NCI-H128 (cell line): ENCODE measurements around the gene ZC3H7B.

ENCODE experiments used
- DNase-seq: peaks from one replicate; lab custom pipeline; 2025; ENCODE audit not compliant: unreplicated experiment; lab: John Stamatoyannopoulos, UW

ZC3H7B gene

GRCh38 chr22:41330169-41330568 lies 28.8 kb downstream of the ZC3H7B start:
- no peak for DNase-seq

GRCh38 chr22:41332217-41332939 lies 31.1 kb downstream of the ZC3H7B start:
- no peak for DNase-seq

GRCh38 chr22:41333806-41334205 lies 32.5 kb downstream of the ZC3H7B start:
- no peak for DNase-seq

GRCh38 chr22:41334215-41334614 lies 32.9 kb downstream of the ZC3H7B start:
- DNase-seq: no peak

- no peak for DNase-seq
Observed at GRCh38 chr22:41334951-41335635, 33.8 kb downstream of the ZC3H7B start.

- DNase-seq: no peak
Observed at GRCh38 chr22:41338614-41339212, 37.4 kb downstream of the ZC3H7B start.

GRCh38 chr22:41339823-41340222 lies 38.5 kb downstream of the ZC3H7B start:
- no peak for DNase-seq

- no peak for DNase-seq
Observed at GRCh38 chr22:41340357-41340756, 39.0 kb downstream of the ZC3H7B start.

- DNase-seq: no peak
Observed at GRCh38 chr22:41341012-41341411, 39.7 kb downstream of the ZC3H7B start.

- DNase-seq: no peak
Observed at GRCh38 chr22:41341990-41342389, 40.7 kb downstream of the ZC3H7B start.

- no peak for DNase-seq
Observed at GRCh38 chr22:41343300-41343699, 42.0 kb downstream of the ZC3H7B start.

GRCh38 chr22:41343717-41344116 lies 42.4 kb downstream of the ZC3H7B start:
- DNase-seq: no peak

- no peak for DNase-seq
Observed at GRCh38 chr22:41344189-41344788, 43.0 kb downstream of the ZC3H7B start.

- no peak for DNase-seq
Observed at GRCh38 chr22:41345807-41346335, 44.5 kb downstream of the ZC3H7B start.

GRCh38 chr22:41347066-41347859 lies 45.9 kb downstream of the ZC3H7B start:
- DNase-seq: no peak

- no peak for DNase-seq
Observed at GRCh38 chr22:41348964-41349484, 47.7 kb downstream of the ZC3H7B start.

GRCh38 chr22:41350087-41350486 lies 48.8 kb downstream of the ZC3H7B start:
- no peak for DNase-seq

- DNase-seq: no peak
Observed at GRCh38 chr22:41351011-41351410, 49.7 kb downstream of the ZC3H7B start.

- no peak for DNase-seq
Observed at GRCh38 chr22:41352058-41352457, 50.7 kb downstream of the ZC3H7B start.

GRCh38 chr22:41353862-41354575 lies 52.7 kb downstream of the ZC3H7B start:
- no peak for DNase-seq
